ENCODE data around the gene COL23A1. TPM values are rescaled to one million over a fixed set of nuclear protein-coding genes. Genes with fewer than 3 reads are reported as not detected.

The COL23A1 gene
- total RNA-seq, 2 donors from 2014 or later, result 5.5 to 6.0 TPM

GRCh38 chr5:178457471-178457870, 132.7 kb downstream of the COL23A1 start:
- intact Hi-C loops (cut with DNase I), result loop anchor here in 1 of 2 donors (10.0 kb wide), 1 partner anchor 173 kb away; no protein-coding TSS in a partner anchor
- no peak for ATAC-seq

GRCh38 chr5:178455480-178455835, 134.7 kb downstream of the COL23A1 start:
- ATAC-seq (no peak), DNase-seq (no peak)
- intact Hi-C loops (cut with DNase I), result loop anchor here in 1 of 2 donors (10.0 kb wide), 1 partner anchor 171 kb away; no protein-coding TSS in a partner anchor

More at GRCh38 chr5:178457471-178457870, 132.7 kb downstream of the COL23A1 start:
- no peak for DNase-seq

GRCh38 chr5:178454821-178455479, 135.2 kb downstream of the COL23A1 start:
- ATAC-seq, result no peak
- intact Hi-C loops (cut with DNase I), result loop anchor here in 1 of 2 donors (10.0 kb wide), 1 partner anchor 170 kb away; no protein-coding TSS in a partner anchor

GRCh38 chr5:178454303-178454702, 135.9 kb downstream of the COL23A1 start:
- no peak for DNase-seq
- no peak for ATAC-seq
- intact Hi-C loops (cut with DNase I), result loop anchor here in 1 of 2 donors (10.0 kb wide), 1 partner anchor 170 kb away; no protein-coding TSS in a partner anchor

More at GRCh38 chr5:178454821-178455479, 135.2 kb downstream of the COL23A1 start:
- no peak for DNase-seq

GRCh38 chr5:178453224-178453623, 137.0 kb downstream of the COL23A1 start:
- intact Hi-C loops (cut with DNase I), result loop anchor here in 1 of 2 donors (10.0 kb wide), 1 partner anchor 168 kb away; no protein-coding TSS in a partner anchor
- no peak for DNase-seq
- no peak for ATAC-seq

- peak in 1 of 2 donors; percentile 12 for ATAC-seq
Observed at GRCh38 chr5:178450121-178451028, 139.8 kb downstream of the COL23A1 start.

GRCh38 chr5:178449163-178450070, 140.8 kb downstream of the COL23A1 start:
- ATAC-seq, result peak; percentile 34 to 92
- intact Hi-C loops (cut with DNase I), result loop anchor here in 1 of 2 donors (10.0 kb wide), 1 partner anchor 165 kb away; no protein-coding TSS in a partner anchor
- DNase-seq, result peak; percentile 82

More at GRCh38 chr5:178450121-178451028, 139.8 kb downstream of the COL23A1 start:
- no peak for DNase-seq
- intact Hi-C loops (cut with DNase I), result loop anchor here in 1 of 2 donors (10.0 kb wide), 1 partner anchor 166 kb away; no protein-coding TSS in a partner anchor

GRCh38 chr5:178445534-178445933, 144.7 kb downstream of the COL23A1 start:
- ATAC-seq, result no peak
- DNase-seq, result no peak

GRCh38 chr5:178442405-178443257, 147.6 kb downstream of the COL23A1 start:
- DNase-seq, result no peak
- ATAC-seq, result no peak
- intact Hi-C loops (cut with DNase I), result no loop called here

More at GRCh38 chr5:178445534-178445933, 144.7 kb downstream of the COL23A1 start:
- intact Hi-C loops (cut with DNase I), result no loop called here

- intact Hi-C loops (cut with DNase I), result no loop called here
- ATAC-seq, result no peak
Observed at GRCh38 chr5:178441486-178442270, 148.5 kb downstream of the COL23A1 start.

GRCh38 chr5:178440181-178440580, 150.0 kb downstream of the COL23A1 start:
- ATAC-seq (no peak), DNase-seq (no peak)
- intact Hi-C loops (cut with DNase I), result no loop called here

More at GRCh38 chr5:178441486-178442270, 148.5 kb downstream of the COL23A1 start:
- DNase-seq, result no peak

GRCh38 chr5:178439493-178440180, 150.6 kb downstream of the COL23A1 start:
- intact Hi-C loops (cut with DNase I), result no loop called here
- ATAC-seq, result no peak
- no peak for DNase-seq

GRCh38 chr5:178438796-178439195, 151.4 kb downstream of the COL23A1 start:
- intact Hi-C loops (cut with DNase I), result no loop called here
- ATAC-seq, result no peak
- no peak for DNase-seq

- intact Hi-C loops (cut with DNase I), result no loop called here
- no peak for DNase-seq
- ATAC-seq, result no peak
Observed at GRCh38 chr5:178437386-178438075, 152.7 kb downstream of the COL23A1 start.

- DNase-seq, result no peak
- ATAC-seq, result no peak
- intact Hi-C loops (cut with DNase I), result no loop called here
Observed at GRCh38 chr5:178436326-178436940, 153.8 kb downstream of the COL23A1 start.
